Measurements from ENCODE around the gene TOGARAM2.

Gene TOGARAM2

GRCh38 chr2:29041161-29041660, 60.1 kb downstream of the TOGARAM2 start:
- H3K4me3 ChIP-seq, result no peak overlapping the region
- H3K27ac ChIP-seq, result no peak overlapping the region
- no peaks in the 10 kb centered on the region for H3K36me3 ChIP-seq (ENCODE audit: insufficient read depth, low read length)
- DNase-seq (ENCODE audit: low read depth, low spot score), result no peak
- no peak overlapping the region for H3K9ac ChIP-seq (ENCODE audit: insufficient read length)
- TF ChIP-seq EZH2 (IDR thresholded peaks at IDR 0.05), result no peak
- no peak for TF ChIP-seq POLR2AphosphoS5 (IDR thresholded peaks at IDR 0.05; ENCODE audit: borderline replicate concordance, low read depth, low read length)
- TF ChIP-seq FOXP2 (optimal IDR thresholded peaks at IDR 0.05; ENCODE audit: control extremely low read depth, extremely low read length, insufficient read depth), result no peak
- H3K9me3 ChIP-seq (ENCODE audit: low read depth, low read length), result no peaks in the 10 kb centered on the region

- TF ChIP-seq POLR2AphosphoS5 (IDR thresholded peaks at IDR 0.05; ENCODE audit: borderline replicate concordance, low read depth, low read length) (no peak), EZH2 (IDR thresholded peaks at IDR 0.05) (no peak), FOXP2 (optimal IDR thresholded peaks at IDR 0.05; ENCODE audit: control extremely low read depth, extremely low read length, insufficient read depth) (no peak)
- Histone ChIP-seq H3K4me3 (no peak overlapping the region), H3K9me3 (ENCODE audit: low read depth, low read length) (no peaks in the 10 kb centered on the region), H3K9ac (ENCODE audit: insufficient read length) (no peak overlapping the region), H3K27ac (no peak overlapping the region), H3K36me3 (ENCODE audit: insufficient read depth, low read length) (no peaks in the 10 kb centered on the region)
- DNase-seq (ENCODE audit: low read depth, low spot score), result no peak
These were observed 61.5 kb downstream of the TOGARAM2 start for GRCh38 chr2:29042561-29043075.

GRCh38 chr2:29044459-29044858, 63.4 kb downstream of the TOGARAM2 start:
- Histone ChIP-seq H3K9ac (ENCODE audit: insufficient read length) (no peak overlapping the region), H3K9me3 (ENCODE audit: low read depth, low read length) (no peaks in the 10 kb centered on the region), H3K4me3 (no peak overlapping the region), H3K36me3 (ENCODE audit: insufficient read depth, low read length) (no peaks in the 10 kb centered on the region), H3K27ac (no peak overlapping the region)
- no peak for TF ChIP-seq FOXP2 (optimal IDR thresholded peaks at IDR 0.05; ENCODE audit: control extremely low read depth, extremely low read length, insufficient read depth)
- TF ChIP-seq EZH2 (IDR thresholded peaks at IDR 0.05), result no peak
- TF ChIP-seq POLR2AphosphoS5 (IDR thresholded peaks at IDR 0.05; ENCODE audit: borderline replicate concordance, low read depth, low read length), result no peak
- DNase-seq (ENCODE audit: low read depth, low spot score), result no peak

- H3K9ac ChIP-seq (ENCODE audit: insufficient read length), result no peak overlapping the region
- H3K4me3 ChIP-seq, result no peak overlapping the region
- TF ChIP-seq FOXP2 (optimal IDR thresholded peaks at IDR 0.05; ENCODE audit: control extremely low read depth, extremely low read length, insufficient read depth) (no peak), POLR2AphosphoS5 (IDR thresholded peaks at IDR 0.05; ENCODE audit: borderline replicate concordance, low read depth, low read length) (no peak), EZH2 (IDR thresholded peaks at IDR 0.05) (no peak)
- H3K36me3 ChIP-seq (ENCODE audit: insufficient read depth, low read length), result no peaks in the 10 kb centered on the region
- no peak for DNase-seq (ENCODE audit: low read depth, low spot score)
- H3K27ac ChIP-seq, result no peak overlapping the region
- H3K9me3 ChIP-seq (ENCODE audit: low read depth, low read length), result no peaks in the 10 kb centered on the region
These were observed 65.2 kb downstream of the TOGARAM2 start for GRCh38 chr2:29046321-29046720.

- Histone ChIP-seq H3K9me3 (ENCODE audit: low read depth, low read length) (no peaks in the 10 kb centered on the region), H3K4me3 (no peak overlapping the region), H3K9ac (ENCODE audit: insufficient read length) (no peak overlapping the region), H3K27ac (no peak overlapping the region), H3K36me3 (ENCODE audit: insufficient read depth, low read length) (no peaks in the 10 kb centered on the region)
- DNase-seq (ENCODE audit: low read depth, low spot score), result no peak
- TF ChIP-seq EZH2 (IDR thresholded peaks at IDR 0.05), result no peak
- TF ChIP-seq POLR2AphosphoS5 (IDR thresholded peaks at IDR 0.05; ENCODE audit: borderline replicate concordance, low read depth, low read length), result no peak
- no peak for TF ChIP-seq FOXP2 (optimal IDR thresholded peaks at IDR 0.05; ENCODE audit: control extremely low read depth, extremely low read length, insufficient read depth)
These were observed 66.2 kb downstream of the TOGARAM2 start for GRCh38 chr2:29047083-29047845.

- Histone ChIP-seq H3K9me3 (ENCODE audit: low read depth, low read length) (no peaks in the 10 kb centered on the region), H3K4me3 (no peak overlapping the region), H3K36me3 (ENCODE audit: insufficient read depth, low read length) (no peaks in the 10 kb centered on the region), H3K27ac (no peak overlapping the region), H3K9ac (ENCODE audit: insufficient read length) (no peak overlapping the region)
- TF ChIP-seq EZH2 (IDR thresholded peaks at IDR 0.05) (no peak), FOXP2 (optimal IDR thresholded peaks at IDR 0.05; ENCODE audit: control extremely low read depth, extremely low read length, insufficient read depth) (no peak), POLR2AphosphoS5 (IDR thresholded peaks at IDR 0.05; ENCODE audit: borderline replicate concordance, low read depth, low read length) (no peak)
- no peak for DNase-seq (ENCODE audit: low read depth, low spot score)
These were observed 69.5 kb downstream of the TOGARAM2 start for GRCh38 chr2:29050591-29050990.

- TF ChIP-seq POLR2AphosphoS5 (IDR thresholded peaks at IDR 0.05; ENCODE audit: borderline replicate concordance, low read depth, low read length) (no peak), FOXP2 (optimal IDR thresholded peaks at IDR 0.05; ENCODE audit: control extremely low read depth, extremely low read length, insufficient read depth) (no peak), EZH2 (IDR thresholded peaks at IDR 0.05) (no peak)
- H3K36me3 ChIP-seq (ENCODE audit: insufficient read depth, low read length), result no peaks in the 10 kb centered on the region
These were observed 70.6 kb downstream of the TOGARAM2 start for GRCh38 chr2:29051730-29052129.

GRCh38 chr2:29052807-29053206, 71.7 kb downstream of the TOGARAM2 start:
- no peak for DNase-seq (ENCODE audit: low read depth, low spot score)
- Histone ChIP-seq H3K9ac (ENCODE audit: insufficient read length) (no peak overlapping the region), H3K4me3 (no peak overlapping the region), H3K9me3 (ENCODE audit: low read depth, low read length) (no peaks in the 10 kb centered on the region), H3K36me3 (ENCODE audit: insufficient read depth, low read length) (no peaks in the 10 kb centered on the region), H3K27ac (no peak overlapping the region)
- TF ChIP-seq FOXP2 (optimal IDR thresholded peaks at IDR 0.05; ENCODE audit: control extremely low read depth, extremely low read length, insufficient read depth) (no peak), POLR2AphosphoS5 (IDR thresholded peaks at IDR 0.05; ENCODE audit: borderline replicate concordance, low read depth, low read length) (no peak), EZH2 (IDR thresholded peaks at IDR 0.05) (no peak)

More at GRCh38 chr2:29051730-29052129, 70.6 kb downstream of the TOGARAM2 start:
- Histone ChIP-seq H3K9ac (ENCODE audit: insufficient read length) (no peak overlapping the region), H3K4me3 (no peak overlapping the region), H3K27ac (no peak overlapping the region), H3K9me3 (ENCODE audit: low read depth, low read length) (no peaks in the 10 kb centered on the region)
- no peak for DNase-seq (ENCODE audit: low read depth, low spot score)

Measured in SK-N-MC (cell line).